GM19043 (cell line): ENCODE data around the gene GCHFR.

Experiments used
- ATAC-seq: cut with Tn5 transposase; IDR thresholded peaks from one replicate; pipeline ENCODE4 v1.9.1; 2021; ENCODE audit warnings: low read depth; ENCODE audit not compliant: unreplicated experiment

Gene GCHFR

DNA sequence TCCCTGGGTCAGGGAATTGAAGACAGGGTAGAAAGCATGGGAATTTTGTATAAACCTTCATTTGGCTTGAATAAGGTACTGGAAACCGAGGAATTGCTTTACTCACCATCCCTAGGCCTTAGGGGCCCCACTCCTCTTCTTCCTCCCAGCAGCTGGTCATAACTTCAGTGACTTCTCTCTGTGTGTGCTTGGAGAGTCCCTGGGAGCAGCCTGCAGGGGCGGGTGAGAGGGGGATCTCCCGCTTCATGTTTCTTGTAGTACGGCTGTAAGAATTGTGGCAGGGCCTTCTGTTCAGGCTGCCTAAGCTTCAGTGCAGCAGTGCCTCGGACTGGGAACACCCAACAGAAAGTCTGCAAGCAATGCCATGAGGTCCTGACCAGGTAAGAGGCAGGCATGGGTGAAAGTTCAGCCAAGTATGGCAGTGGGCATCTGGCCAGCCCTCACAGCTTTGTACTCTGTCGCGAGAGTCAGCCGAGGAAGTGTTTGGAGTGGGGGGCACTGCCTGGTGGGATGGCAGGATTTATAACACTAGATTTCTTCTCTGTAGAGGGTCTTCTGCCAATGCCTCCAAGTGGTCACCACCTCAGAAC lies 45.1 kb downstream of the GCHFR start:
- ATAC-seq = no peak

DNA sequence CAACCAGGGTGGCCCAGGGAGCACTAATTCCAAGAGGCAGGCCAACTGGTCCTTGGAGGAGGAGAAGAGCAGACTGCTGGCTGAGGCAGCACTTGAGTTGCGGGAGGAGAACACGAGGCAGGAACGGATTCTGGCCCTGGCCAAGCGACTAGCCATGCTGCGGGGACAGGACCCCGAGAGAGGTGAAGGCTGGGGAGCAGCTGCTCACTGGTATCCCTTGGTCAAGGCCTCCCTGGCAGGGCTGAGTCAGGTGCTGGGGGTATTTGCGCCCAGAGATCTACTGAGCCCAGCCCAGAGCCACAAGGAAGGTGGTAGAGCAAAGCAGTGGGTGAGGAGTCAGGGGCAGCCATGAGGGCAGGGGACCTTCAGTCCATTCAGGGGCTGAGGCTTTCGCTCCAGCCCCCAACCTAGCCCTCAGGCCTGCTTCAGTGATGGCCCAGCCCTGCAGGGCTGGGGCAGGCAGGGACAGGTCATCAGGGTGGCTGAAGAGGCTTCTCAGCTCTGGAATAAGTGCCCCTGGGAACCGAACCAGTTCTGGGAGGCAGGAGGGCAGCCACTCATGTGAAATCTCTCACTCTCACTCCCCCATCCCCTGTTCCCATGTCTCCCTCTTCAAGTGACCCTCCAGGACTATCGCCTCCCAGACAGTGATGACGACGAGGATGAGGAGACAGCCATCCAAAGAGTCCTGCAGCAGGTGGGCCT lies 49.0 kb downstream of the GCHFR start:
- ATAC-seq = no peak

- ATAC-seq = no peak
Observed at GRCh38 chr15:40815042-40815698, 51.3 kb downstream of the GCHFR start.
